GM12878 (cell line): Measurements from ENCODE around the gene SNRPA1.

ENCODE experiments used
- BHLHE40 ChIP-seq, 2 experiments: fragments of 450-650 bp in 1 of 2; IDR thresholded peaks; 2 replicates each; pipeline ENCODE4 v1.6.1; 2011 to 2017; ENCODE audit warnings: low read depth in 2 of 2, borderline replicate concordance in 1 of 2, improper control_type of control experiment in 1 of 2, low read length in 1 of 2, mild to moderate bottlenecking in 1 of 2
- BRCA1 ChIP-seq: IDR thresholded peaks from 2 replicates; pipeline ENCODE4 v1.6.1; 2011; ENCODE audit warnings: low read depth, low read length, improper control_type of control experiment
- MEF2A ChIP-seq: IDR thresholded peaks from 2 replicates; pipeline ENCODE4 v1.6.1; 2011; ENCODE audit warnings: low read depth, mild to moderate bottlenecking, low read length, moderate library complexity; ENCODE audit not compliant: insufficient read depth
- POLR2A ChIP-seq: IDR thresholded peaks from 2 replicates; pipeline ENCODE4 v1.6.1; 2011; ENCODE audit warnings: low read depth, mild to moderate bottlenecking, low read length
- POLR2AphosphoS5 ChIP-seq: IDR thresholded peaks from 2 replicates; pipeline ENCODE4 v1.6.1; 2011; ENCODE audit warnings: mild to moderate bottlenecking, low read length, inconsistent platforms
- RB1 ChIP-seq: fragments of 450-650 bp; formaldehyde crosslinking; IDR thresholded peaks from 2 replicates; pipeline ENCODE4 v1.6.1; 2017; ENCODE audit warnings: mild to moderate bottlenecking, borderline replicate concordance
- ZZZ3 ChIP-seq: IDR thresholded peaks from 2 replicates; pipeline ENCODE4 v1.6.1; 2011; ENCODE audit warnings: low read depth; ENCODE audit not compliant: control insufficient read depth, insufficient read length
- TF ChIP-seq, protein P1 (sequence below): fragments of 450-650 bp; IDR thresholded peaks from 2 replicates; pipeline ENCODE4 v1.6.1; 2016; ENCODE audit warnings: mild to moderate bottlenecking, moderate library complexity, borderline replicate concordance
- TF ChIP-seq, protein P2 (sequence below), 3 experiments: IDR thresholded peaks in 2 of 3; conservative IDR thresholded peaks in 1 of 3; 2 replicates each; pipeline ENCODE4 v1.5.1; 2011; ENCODE audit warnings: low read depth in 3 of 3, low read length in 3 of 3, mild to moderate bottlenecking in 3 of 3, control low read depth in 2 of 3, moderate library complexity in 2 of 3, inconsistent platforms in 1 of 3, mixed read lengths in 1 of 3; ENCODE audit not compliant: control insufficient read depth in 2 of 3, insufficient read depth in 1 of 3; ENCODE audit errors: extremely low read depth in 1 of 3
- TF ChIP-seq, protein P3 (sequence below): IDR thresholded peaks from 2 replicates; pipeline ENCODE4 v1.6.1; 2011; ENCODE audit warnings: low read depth, low read length, improper control_type of control experiment, borderline replicate concordance
- TF ChIP-seq, protein P4 (sequence below): IDR thresholded peaks from 2 replicates; pipeline ENCODE4 v1.6.1; 2012; ENCODE audit warnings: low read length, inconsistent platforms

DNA sequence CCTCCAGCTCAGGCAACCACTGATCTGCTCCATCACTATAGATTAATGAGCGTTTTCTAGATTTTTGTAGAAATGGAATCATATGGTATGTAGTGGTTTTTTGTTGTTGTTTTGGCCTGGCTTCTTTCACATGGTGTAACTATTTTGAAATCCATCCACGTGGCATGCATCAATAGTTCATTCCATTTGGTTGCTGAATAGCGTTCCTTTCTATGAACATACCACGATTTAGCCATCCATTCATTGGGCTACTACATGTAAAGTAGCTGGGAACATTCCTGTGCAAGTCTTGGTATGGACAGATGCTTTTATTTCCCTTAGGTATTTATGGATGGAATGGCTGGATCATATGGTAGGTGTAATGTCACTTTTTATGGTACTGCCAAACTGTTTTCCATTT is 32.5 kb downstream of the SNRPA1 start:
- no peak for TF ChIP-seq POLR2AphosphoS5
- TF ChIP-seq, protein P1, sequence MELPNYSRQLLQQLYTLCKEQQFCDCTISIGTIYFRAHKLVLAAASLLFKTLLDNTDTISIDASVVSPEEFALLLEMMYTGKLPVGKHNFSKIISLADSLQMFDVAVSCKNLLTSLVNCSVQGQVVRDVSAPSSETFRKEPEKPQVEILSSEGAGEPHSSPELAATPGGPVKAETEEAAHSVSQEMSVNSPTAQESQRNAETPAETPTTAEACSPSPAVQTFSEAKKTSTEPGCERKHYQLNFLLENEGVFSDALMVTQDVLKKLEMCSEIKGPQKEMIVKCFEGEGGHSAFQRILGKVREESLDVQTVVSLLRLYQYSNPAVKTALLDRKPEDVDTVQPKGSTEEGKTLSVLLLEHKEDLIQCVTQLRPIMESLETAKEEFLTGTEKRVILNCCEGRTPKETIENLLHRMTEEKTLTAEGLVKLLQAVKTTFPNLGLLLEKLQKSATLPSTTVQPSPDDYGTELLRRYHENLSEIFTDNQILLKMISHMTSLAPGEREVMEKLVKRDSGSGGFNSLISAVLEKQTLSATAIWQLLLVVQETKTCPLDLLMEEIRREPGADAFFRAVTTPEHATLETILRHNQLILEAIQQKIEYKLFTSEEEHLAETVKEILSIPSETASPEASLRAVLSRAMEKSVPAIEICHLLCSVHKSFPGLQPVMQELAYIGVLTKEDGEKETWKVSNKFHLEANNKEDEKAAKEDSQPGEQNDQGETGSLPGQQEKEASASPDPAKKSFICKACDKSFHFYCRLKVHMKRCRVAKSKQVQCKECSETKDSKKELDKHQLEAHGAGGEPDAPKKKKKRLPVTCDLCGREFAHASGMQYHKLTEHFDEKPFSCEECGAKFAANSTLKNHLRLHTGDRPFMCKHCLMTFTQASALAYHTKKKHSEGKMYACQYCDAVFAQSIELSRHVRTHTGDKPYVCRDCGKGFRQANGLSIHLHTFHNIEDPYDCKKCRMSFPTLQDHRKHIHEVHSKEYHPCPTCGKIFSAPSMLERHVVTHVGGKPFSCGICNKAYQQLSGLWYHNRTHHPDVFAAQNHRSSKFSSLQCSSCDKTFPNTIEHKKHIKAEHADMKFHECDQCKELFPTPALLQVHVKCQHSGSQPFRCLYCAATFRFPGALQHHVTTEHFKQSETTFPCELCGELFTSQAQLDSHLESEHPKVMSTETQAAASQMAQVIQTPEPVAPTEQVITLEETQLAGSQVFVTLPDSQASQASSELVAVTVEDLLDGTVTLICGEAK = no peak
- no peak for TF ChIP-seq POLR2A
- TF ChIP-seq, protein P2, sequence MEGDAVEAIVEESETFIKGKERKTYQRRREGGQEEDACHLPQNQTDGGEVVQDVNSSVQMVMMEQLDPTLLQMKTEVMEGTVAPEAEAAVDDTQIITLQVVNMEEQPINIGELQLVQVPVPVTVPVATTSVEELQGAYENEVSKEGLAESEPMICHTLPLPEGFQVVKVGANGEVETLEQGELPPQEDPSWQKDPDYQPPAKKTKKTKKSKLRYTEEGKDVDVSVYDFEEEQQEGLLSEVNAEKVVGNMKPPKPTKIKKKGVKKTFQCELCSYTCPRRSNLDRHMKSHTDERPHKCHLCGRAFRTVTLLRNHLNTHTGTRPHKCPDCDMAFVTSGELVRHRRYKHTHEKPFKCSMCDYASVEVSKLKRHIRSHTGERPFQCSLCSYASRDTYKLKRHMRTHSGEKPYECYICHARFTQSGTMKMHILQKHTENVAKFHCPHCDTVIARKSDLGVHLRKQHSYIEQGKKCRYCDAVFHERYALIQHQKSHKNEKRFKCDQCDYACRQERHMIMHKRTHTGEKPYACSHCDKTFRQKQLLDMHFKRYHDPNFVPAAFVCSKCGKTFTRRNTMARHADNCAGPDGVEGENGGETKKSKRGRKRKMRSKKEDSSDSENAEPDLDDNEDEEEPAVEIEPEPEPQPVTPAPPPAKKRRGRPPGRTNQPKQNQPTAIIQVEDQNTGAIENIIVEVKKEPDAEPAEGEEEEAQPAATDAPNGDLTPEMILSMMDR (IDR thresholded peaks at IDR 0.05 in 2 of 3, conservative IDR thresholded peaks at IDR 0.05 in 1 of 3; ENCODE audit: control insufficient read depth in 2 of 3, extremely low read depth in 1 of 3, insufficient read depth in 1 of 3, low read depth in 3 of 3, low read length in 3 of 3) = no peak
- TF ChIP-seq, protein P3, sequence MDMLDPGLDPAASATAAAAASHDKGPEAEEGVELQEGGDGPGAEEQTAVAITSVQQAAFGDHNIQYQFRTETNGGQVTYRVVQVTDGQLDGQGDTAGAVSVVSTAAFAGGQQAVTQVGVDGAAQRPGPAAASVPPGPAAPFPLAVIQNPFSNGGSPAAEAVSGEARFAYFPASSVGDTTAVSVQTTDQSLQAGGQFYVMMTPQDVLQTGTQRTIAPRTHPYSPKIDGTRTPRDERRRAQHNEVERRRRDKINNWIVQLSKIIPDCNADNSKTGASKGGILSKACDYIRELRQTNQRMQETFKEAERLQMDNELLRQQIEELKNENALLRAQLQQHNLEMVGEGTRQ = no peak
- no peak for TF ChIP-seq MEF2A
- TF ChIP-seq RB1 = no peak
- TF ChIP-seq, protein P4, sequence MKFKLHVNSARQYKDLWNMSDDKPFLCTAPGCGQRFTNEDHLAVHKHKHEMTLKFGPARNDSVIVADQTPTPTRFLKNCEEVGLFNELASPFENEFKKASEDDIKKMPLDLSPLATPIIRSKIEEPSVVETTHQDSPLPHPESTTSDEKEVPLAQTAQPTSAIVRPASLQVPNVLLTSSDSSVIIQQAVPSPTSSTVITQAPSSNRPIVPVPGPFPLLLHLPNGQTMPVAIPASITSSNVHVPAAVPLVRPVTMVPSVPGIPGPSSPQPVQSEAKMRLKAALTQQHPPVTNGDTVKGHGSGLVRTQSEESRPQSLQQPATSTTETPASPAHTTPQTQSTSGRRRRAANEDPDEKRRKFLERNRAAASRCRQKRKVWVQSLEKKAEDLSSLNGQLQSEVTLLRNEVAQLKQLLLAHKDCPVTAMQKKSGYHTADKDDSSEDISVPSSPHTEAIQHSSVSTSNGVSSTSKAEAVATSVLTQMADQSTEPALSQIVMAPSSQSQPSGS = no peak
- no peak for TF ChIP-seq ZZZ3
- TF ChIP-seq BRCA1 = no peak
- no peak for TF ChIP-seq BHLHE40 (IDR thresholded peaks at IDR 0.05; ENCODE audit: borderline replicate concordance in 1 of 2, low read depth in 2 of 2, low read length in 1 of 2)
